Ascending aorta (tissue), 2 donors: ENCODE measurements around the gene HLA-DQB1. TPM values are rescaled to one million over a fixed set of nuclear protein-coding genes. Genes with fewer than 3 reads are reported as not detected.

Source experiments
- DNase-seq, 2 donors: peaks; one replicate each; pipeline ENCODE4 v3.0.0-alpha.2; 2019; ENCODE audit warnings: low spot score in 2 of 2
- H3K27ac ChIP-seq, 2 donors: fragments of 200-600 bp; sonication (generic); one replicate each; pipeline ENCODE4 v1.5.1; 2016 to 2017; ENCODE audit warnings: mild to moderate bottlenecking in 1 of 2
- H3K27me3 ChIP-seq: fragments of 200-600 bp; sonication (generic); one replicate; pipeline ENCODE4 v1.5.1; 2017
- H3K36me3 ChIP-seq, 2 donors: fragments of 200-600 bp; sonication (generic); one replicate each; pipeline ENCODE4 v1.5.1; 2016
- H3K4me1 ChIP-seq, 2 donors: fragments of 200-600 bp; sonication (generic); one replicate each; pipeline ENCODE4 v1.5.1; 2016 to 2017; ENCODE audit warnings: mild to moderate bottlenecking in 1 of 2
- H3K4me3 ChIP-seq, 2 donors: fragments of 200-600 bp; sonication (generic); one replicate each; pipeline ENCODE4 v1.5.1; 2016 to 2017; ENCODE audit warnings: mild to moderate bottlenecking in 1 of 2
- H3K9me3 ChIP-seq, 2 donors: fragments of 200-600 bp; sonication (generic); one replicate each; pipeline ENCODE4 v1.5.1; 2016
- CTCF ChIP-seq, 3 experiments: fragments of 200-600 bp in 2 of 3; fragments of 450-650 bp in 1 of 3; sonication (generic) in 2 of 3; IDR thresholded peaks; one replicate each; pipeline ENCODE4 v1.5.1; 2016 to 2019; ENCODE audit warnings: antibody characterized with exemption in 3 of 3, mild to moderate bottlenecking in 1 of 3, moderate library complexity in 1 of 3
- intact Hi-C: fragments of 100-400 bp; cut with DNase I; formaldehyde crosslinking; loops from one replicate; pipeline ENCODE4 v1.15.1; 2023
- total RNA-seq: library from RNA; depleted of rRNA; stranded (reverse); fragments of >200 nt; gene quantifications from one replicate; pipeline ENCODE4 v1.1.0, GENCODE V29; 2016

Gene HLA-DQB1
- total RNA-seq, 1 donor from 2014 or later: 3.5 TPM

DNA sequence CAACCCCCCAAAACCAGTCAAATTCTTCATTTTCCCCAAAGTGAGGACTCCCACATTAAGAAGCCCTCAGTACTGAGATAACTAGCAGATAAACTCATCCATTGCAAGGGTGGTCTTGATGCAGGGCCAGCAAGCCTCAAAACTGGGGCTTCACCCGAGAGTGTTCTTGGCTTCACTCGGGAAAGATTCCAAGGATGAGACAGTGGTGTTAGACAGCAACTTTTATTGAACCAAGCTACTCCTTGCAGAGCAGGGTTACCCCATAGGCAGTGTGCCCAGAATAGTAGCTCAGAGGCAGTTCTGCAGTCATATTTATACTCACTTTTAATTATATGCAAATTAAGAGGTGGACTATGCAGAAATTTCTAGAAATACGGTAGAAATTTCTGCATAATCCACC lies 45.1 kb downstream of the HLA-DQB1 start:
- no peaks in the 10 kb centered on the region for H3K27me3 ChIP-seq
- no peak overlapping the region for H3K27ac ChIP-seq
- no peak for TF ChIP-seq CTCF (IDR thresholded peaks at IDR 0.05)
- no peak for DNase-seq
- no peaks in the 10 kb centered on the region for H3K36me3 ChIP-seq
- intact Hi-C loops: no loop called here
- no peaks in the 10 kb centered on the region for H3K4me1 ChIP-seq
- no peak overlapping the region for H3K4me3 ChIP-seq
- peaks cover 0 to 7% of the 10 kb centered on the region in 2 donors for H3K9me3 ChIP-seq

DNA sequence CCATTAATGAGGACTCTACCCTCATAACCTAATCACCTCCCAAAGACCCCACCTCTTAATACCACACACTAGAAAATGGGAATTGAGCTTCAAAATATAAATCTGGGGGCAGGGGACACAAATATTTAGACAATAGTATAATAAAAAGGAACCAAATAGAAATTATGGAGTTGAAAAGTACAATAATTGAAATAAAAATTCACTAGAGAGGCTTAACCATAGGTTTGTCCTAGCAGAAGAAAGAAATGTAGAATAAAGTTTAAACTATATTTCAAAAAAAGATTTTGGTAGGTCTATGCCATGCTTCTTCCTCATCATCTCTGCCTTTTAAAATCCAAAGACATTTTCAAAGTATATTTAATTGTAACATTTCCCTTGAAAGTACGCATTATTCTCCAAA lies 48.7 kb downstream of the HLA-DQB1 start:
- no peak for DNase-seq
- H3K36me3 ChIP-seq: no peaks in the 10 kb centered on the region
- intact Hi-C loops: no loop called here
- no peak overlapping the region for H3K4me3 ChIP-seq
- peaks cover 0 to 7% of the 10 kb centered on the region in 2 donors for H3K9me3 ChIP-seq
- no peak for TF ChIP-seq CTCF (IDR thresholded peaks at IDR 0.05)
- H3K27me3 ChIP-seq: no peaks in the 10 kb centered on the region
- H3K4me1 ChIP-seq: no peaks in the 10 kb centered on the region
- no peak overlapping the region for H3K27ac ChIP-seq

DNA sequence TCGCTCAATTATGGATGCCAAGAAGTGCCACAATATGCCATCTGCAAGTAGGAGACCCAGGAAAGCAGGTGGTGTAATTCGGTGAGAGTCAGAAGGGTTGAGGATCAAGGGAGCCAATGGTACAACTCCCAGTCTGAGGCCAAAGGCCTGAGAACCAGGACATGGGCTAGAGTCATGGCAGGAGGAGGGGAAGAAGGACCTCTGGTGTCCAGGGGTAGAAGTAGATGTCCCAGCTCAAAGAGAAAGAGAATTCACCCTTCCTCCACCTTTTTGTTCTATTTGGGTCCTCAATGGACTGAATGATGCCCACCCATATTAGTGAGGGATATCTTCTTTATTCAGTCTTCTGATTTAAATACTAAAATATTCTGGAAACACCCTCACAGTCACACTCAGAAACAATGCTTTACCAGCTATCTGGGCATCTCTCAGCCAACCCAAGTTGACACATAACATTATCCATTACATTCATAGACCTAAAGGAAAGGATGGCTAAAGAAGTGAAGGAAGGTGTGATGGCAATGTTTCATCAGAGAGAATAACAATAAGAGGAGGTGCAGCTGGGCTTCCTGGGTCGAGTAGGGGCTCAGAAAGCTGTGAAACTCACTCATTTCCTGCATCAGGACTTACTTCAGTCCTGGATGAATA lies 50.4 kb downstream of the HLA-DQB1 start:
- no peak for DNase-seq
- TF ChIP-seq CTCF (IDR thresholded peaks at IDR 0.05): no peak
- H3K27me3 ChIP-seq: no peaks in the 10 kb centered on the region
- H3K4me3 ChIP-seq: no peak overlapping the region
- no peaks in the 10 kb centered on the region for H3K36me3 ChIP-seq
- H3K9me3 ChIP-seq: peaks cover 0 to 7% of the 10 kb centered on the region in 2 donors
- intact Hi-C loops: no loop called here
- no peaks in the 10 kb centered on the region for H3K4me1 ChIP-seq
- no peak overlapping the region for H3K27ac ChIP-seq

GRCh38 chr6:32614366-32615081 lies 51.9 kb downstream of the HLA-DQB1 start:
- Histone ChIP-seq H3K36me3 (no peaks in the 10 kb centered on the region), H3K9me3 (peaks cover 0 to 7% of the 10 kb centered on the region in 2 donors)

GRCh38 chr6:32613475-32613874 lies 53.0 kb downstream of the HLA-DQB1 start:
- intact Hi-C loops: no loop called here
- TF ChIP-seq CTCF (IDR thresholded peaks at IDR 0.05): no peak
- Histone ChIP-seq H3K4me1 (no peaks in the 10 kb centered on the region), H3K36me3 (no peaks in the 10 kb centered on the region), H3K27ac (no peak overlapping the region), H3K4me3 (no peak overlapping the region), H3K27me3 (no peaks in the 10 kb centered on the region), H3K9me3 (peaks cover 0 to 3% of the 10 kb centered on the region in 2 donors)
- no peak for DNase-seq

More at GRCh38 chr6:32614366-32615081, 51.9 kb downstream of the HLA-DQB1 start:
- intact Hi-C loops: no loop called here
- no peak overlapping the region for H3K27ac ChIP-seq
- no peak for DNase-seq
- H3K4me1 ChIP-seq: no peaks in the 10 kb centered on the region
- no peak overlapping the region for H3K4me3 ChIP-seq
- TF ChIP-seq CTCF (IDR thresholded peaks at IDR 0.05): no peak
- H3K27me3 ChIP-seq: no peaks in the 10 kb centered on the region
